Measurements from ENCODE around the gene S100A3. TPM values are rescaled to one million over a fixed set of nuclear protein-coding genes. Genes with fewer than 3 reads are reported as not detected.
"Not testable (repeated sequence)": the region's sequence is repeated elsewhere in the genome, so short reads cannot be mapped to it uniquely, and the experiment has no call there.

The S100A3 gene
- total and polyA plus RNA-seq, 2 of the 8 experiments (the other 6 are each of a cell fraction or from before 2014, with no cell fraction given): 0.26 to 0.47 TPM

GRCh38 chr1:153521808-153522207, 27.2 kb downstream of the S100A3 start:
- H3K79me1 ChIP-seq (ENCODE audit: low read depth, low read length); H2BK20ac ChIP-seq (ENCODE audit: low read length); H3K4me3 ChIP-seq (ENCODE audit: extremely low read depth in 1 of 4, insufficient read depth in 2 of 4, low read depth in 3 of 4, low read length in 4 of 4); H2BK120ac ChIP-seq (replicated peaks; ENCODE audit: low read depth, low read length); H4K5ac ChIP-seq (ENCODE audit: insufficient read length, low read depth, low read length); H3K4ac ChIP-seq (replicated peaks; ENCODE audit: insufficient read length, low read depth, low read length); H4K91ac ChIP-seq (replicated peaks; ENCODE audit: insufficient read length, low read length); H3K27me3 ChIP-seq (replicated peaks in 1 of 4; ENCODE audit: control insufficient read depth in 3 of 4, extremely low read depth in 1 of 4, insufficient read depth in 3 of 4, low read length in 3 of 4); H3K9me3 ChIP-seq (ENCODE audit: insufficient read depth in 2 of 2, low read depth in 1 of 2, low read length in 1 of 2); H4K20me1 ChIP-seq (replicated peaks in 1 of 2; ENCODE audit: control insufficient read depth in 1 of 2, insufficient read depth in 2 of 2, low read length in 2 of 2); H2BK5ac ChIP-seq (ENCODE audit: low read depth, low read length); H3K27ac ChIP-seq (ENCODE audit: low read depth, low read length); H3K18ac ChIP-seq (ENCODE audit: extremely low read depth, low read length); H3K79me2 ChIP-seq (ENCODE audit: control insufficient read depth in 1 of 2, insufficient read depth in 2 of 2, low read length in 2 of 2); H2AFZ ChIP-seq (ENCODE audit: low read length); H4K8ac ChIP-seq (ENCODE audit: extremely low read depth, insufficient read depth, low read length); H3K14ac ChIP-seq (ENCODE audit: insufficient read length); H3K23ac ChIP-seq (ENCODE audit: insufficient read length); H3K9ac ChIP-seq (replicated peaks in 1 of 4; ENCODE audit: extremely low read depth in 1 of 4, low read depth in 3 of 4, low read length in 3 of 4); H3K36me3 ChIP-seq (ENCODE audit: control insufficient read depth in 2 of 4, insufficient read depth in 4 of 4, low read length in 3 of 4); DNase-seq (ENCODE audit: low read depth in 1 of 2, low spot score in 2 of 2); H3K56ac ChIP-seq (replicated peaks; ENCODE audit: insufficient read length, low read depth, low read length); H2BK12ac ChIP-seq (ENCODE audit: low read depth, low read length); H3K23me2 ChIP-seq (ENCODE audit: low read depth, low read length); H3K4me2 ChIP-seq (ENCODE audit: insufficient read depth in 1 of 2, low read depth in 2 of 2, low read length in 2 of 2); H2AK5ac ChIP-seq (ENCODE audit: low read depth, low read length); H2BK15ac ChIP-seq (ENCODE audit: low read length); FAIRE-seq: not testable (repeated sequence)
- 95% methylated on average over 16 of the region's 37 CpGs; no CpG with 5 or more reads in 1 of the 2 experiments for WGBS, 2 experiments (ENCODE audit: extremely low coverage in 1 of 2, insufficient coverage in 1 of 2, insufficient read length in 1 of 2, insufficient replicate concordance in 2 of 2, low coverage in 1 of 2, low lambda C conversion rate in 2 of 2, missing lambda C conversion rate in 1 of 2)
- H3K4me1 ChIP-seq (replicated peaks in 1 of 4; ENCODE audit: control insufficient read depth in 3 of 4, insufficient read depth in 4 of 4, low read length in 3 of 4): peaks cover 4 to 13% (median 5%) of the 10 kb centered on the region in 4 experiments; a peak in 5 of 7 replicates
- CTCF ChIA-PET (ENCODE audit: partially characterized antibody): interaction anchor here (1.2 to 4.4 kb wide), 6 partner anchors 12 to 166 kb away, joined by 3 to 51 read pairs (median 7); partner anchors contain the start of gene S100A6
- POLR2A ChIA-PET (ENCODE audit: partially characterized antibody): interaction anchor here (2.7 to 3.2 kb wide), 2 partner anchors 11 to 112 kb away, joined by 10 to 13 read pairs; partner anchors contain the start of gene CHTOP

Data from H1 (cell line).